ENCODE measurements around the gene LSP1. TPM values are rescaled to one million over a fixed set of nuclear protein-coding genes. Genes with fewer than 3 reads are reported as not detected.

The LSP1 gene
- total RNA-seq, 1 donor from 2014 or later: not detected

DNA sequence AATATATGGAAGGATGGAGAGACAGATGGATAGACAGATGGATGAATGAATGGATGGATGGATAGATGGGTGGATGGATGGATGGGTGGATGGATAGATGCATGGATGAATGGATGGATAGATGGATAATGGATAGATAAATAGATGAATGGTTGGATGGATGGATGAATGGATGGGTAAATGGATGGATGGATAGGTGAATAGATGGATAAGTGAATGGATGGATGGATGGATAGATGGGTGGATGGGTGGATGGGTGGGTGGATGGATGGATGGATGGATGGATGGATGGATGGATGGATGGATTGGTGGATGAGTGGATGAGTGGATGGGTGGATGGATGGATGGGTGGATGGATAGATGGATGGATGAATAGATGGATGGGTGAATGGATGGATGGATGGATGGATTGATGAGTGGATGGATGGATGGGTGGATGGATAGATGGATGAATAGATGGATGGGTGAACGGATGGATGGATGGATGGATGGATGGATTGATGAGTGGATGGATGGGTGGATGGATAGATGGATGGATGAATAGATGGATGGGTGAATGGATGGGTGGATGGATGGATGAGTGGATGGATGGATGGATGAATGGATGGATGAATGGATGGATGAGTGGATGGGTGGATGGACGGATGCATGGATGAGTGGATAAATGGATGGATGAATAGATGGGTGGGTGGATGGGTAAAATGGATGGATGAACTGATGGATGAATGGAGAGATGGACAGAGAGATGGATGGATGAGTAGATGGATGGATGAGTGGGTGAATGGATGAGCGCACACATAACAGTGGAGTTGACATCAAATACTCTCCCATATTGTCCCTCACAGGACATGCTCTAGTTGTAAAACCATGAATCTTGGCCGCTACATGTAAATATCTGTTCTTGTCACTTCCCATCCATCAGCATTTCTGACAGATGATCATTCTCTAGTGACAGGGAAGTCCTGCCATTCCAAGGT is 8.8 kb downstream of the LSP1 start:
- no peak for DNase-seq (ENCODE audit: low spot score)
- Mint-ChIP-seq H3K4me3 (ENCODE audit: unreplicated experiment) (no peak overlapping the region), H3K27ac (ENCODE audit: unreplicated experiment) (no peak overlapping the region), H3K4me1 (ENCODE audit: unreplicated experiment) (no peaks in the 10 kb centered on the region), H3K9me3 (ENCODE audit: unreplicated experiment) (no peaks in the 10 kb centered on the region), H3K27me3 (ENCODE audit: unreplicated experiment) (peaks cover 8% of the 10 kb centered on the region), H3K36me3 (ENCODE audit: low read depth, unreplicated experiment) (no peaks in the 10 kb centered on the region)
- TF ChIP-seq, protein P1, sequence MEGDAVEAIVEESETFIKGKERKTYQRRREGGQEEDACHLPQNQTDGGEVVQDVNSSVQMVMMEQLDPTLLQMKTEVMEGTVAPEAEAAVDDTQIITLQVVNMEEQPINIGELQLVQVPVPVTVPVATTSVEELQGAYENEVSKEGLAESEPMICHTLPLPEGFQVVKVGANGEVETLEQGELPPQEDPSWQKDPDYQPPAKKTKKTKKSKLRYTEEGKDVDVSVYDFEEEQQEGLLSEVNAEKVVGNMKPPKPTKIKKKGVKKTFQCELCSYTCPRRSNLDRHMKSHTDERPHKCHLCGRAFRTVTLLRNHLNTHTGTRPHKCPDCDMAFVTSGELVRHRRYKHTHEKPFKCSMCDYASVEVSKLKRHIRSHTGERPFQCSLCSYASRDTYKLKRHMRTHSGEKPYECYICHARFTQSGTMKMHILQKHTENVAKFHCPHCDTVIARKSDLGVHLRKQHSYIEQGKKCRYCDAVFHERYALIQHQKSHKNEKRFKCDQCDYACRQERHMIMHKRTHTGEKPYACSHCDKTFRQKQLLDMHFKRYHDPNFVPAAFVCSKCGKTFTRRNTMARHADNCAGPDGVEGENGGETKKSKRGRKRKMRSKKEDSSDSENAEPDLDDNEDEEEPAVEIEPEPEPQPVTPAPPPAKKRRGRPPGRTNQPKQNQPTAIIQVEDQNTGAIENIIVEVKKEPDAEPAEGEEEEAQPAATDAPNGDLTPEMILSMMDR (IDR thresholded peaks at IDR 0.05; ENCODE audit: unreplicated experiment): no peak

DNA sequence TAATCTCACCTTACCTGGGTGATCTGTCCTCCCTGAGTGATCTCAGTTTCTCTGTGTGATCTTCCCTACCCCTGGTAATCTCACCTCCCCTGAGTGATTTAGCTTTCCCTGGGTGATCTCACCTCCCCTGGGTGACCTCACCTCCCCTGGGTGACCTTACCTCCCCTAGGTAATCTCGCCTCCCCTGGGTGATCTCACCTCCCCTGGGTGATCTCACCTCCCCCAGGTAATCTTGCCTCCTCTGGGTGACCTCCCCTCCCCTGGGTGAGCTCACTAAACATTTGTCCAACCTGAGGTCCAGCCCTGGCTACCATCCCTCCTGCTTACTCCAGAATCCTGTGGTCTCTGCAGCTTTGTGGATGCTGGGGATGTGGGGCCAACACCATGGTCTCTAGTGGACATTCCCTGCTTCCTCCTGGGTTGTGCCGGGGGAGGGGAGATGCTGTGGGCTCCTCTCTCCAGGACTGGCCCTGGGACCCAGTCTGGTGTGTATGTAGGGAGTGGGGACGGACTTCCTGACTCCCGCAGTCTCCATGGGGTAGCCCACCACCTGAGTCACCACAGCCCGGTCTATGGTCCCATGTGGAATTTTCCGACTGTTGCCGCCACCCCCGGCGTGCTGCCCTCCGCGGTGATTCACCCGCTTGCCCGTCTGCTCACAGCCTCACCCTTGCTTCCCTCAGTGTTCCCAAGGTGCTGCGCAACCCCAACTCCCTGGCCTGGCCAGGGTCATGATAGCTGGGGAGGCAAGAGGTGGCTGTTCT is 9.9 kb downstream of the LSP1 start:
- Mint-ChIP-seq H3K4me1 (ENCODE audit: unreplicated experiment) (no peaks in the 10 kb centered on the region), H3K27ac (ENCODE audit: unreplicated experiment) (no peak overlapping the region), H3K4me3 (ENCODE audit: unreplicated experiment) (no peak overlapping the region), H3K9me3 (ENCODE audit: unreplicated experiment) (no peaks in the 10 kb centered on the region), H3K36me3 (ENCODE audit: low read depth, unreplicated experiment) (no peaks in the 10 kb centered on the region), H3K27me3 (ENCODE audit: unreplicated experiment) (peaks cover 8% of the 10 kb centered on the region)
- DNase-seq (ENCODE audit: low spot score): no peak
- TF ChIP-seq, protein P1 (IDR thresholded peaks at IDR 0.05; ENCODE audit: unreplicated experiment): no peak

DNA sequence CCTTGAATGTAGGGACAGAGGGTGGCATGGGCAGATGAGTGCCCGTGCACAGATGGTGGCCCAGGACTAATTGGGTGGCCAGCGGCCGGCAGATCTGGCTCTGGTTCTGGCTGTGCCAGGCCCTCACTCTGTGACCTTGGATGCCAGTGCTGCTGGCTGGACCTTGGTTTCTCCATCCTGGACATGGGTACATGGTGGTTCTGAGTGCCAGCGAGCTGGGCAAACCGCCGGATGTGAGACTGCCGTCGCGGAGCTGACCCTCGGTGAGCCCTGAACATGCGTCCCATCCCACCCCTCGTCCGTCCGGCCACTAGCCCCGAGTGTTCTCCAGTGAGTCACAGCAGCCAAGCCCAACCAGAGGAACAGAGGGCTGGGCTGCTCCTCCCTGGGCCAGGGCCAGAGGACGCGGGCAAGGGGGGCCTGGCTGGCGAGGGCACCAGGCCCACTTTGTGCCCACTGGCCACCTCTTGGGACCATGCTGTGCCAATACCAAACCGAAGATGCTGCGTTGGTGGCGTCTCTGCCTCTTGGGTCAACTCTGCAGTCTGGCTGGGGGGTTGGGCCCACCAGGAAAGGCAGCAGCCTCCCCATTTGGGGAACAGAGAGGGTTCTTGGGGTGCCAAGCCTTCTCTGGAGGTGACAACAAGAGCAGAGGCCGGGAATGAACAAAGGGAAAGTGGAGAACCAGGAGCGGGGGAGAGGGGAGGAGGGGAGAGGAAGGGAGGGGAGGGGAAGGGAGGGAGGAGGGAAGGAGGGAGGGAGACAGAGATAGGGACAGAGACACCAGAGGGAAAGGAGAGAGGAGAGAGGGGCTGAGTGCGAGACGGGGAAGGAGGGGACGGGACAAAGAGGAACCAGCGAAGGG is 10.7 kb downstream of the LSP1 start:
- Mint-ChIP-seq H3K4me3 (ENCODE audit: unreplicated experiment) (no peak overlapping the region), H3K36me3 (ENCODE audit: low read depth, unreplicated experiment) (no peaks in the 10 kb centered on the region), H3K9me3 (ENCODE audit: unreplicated experiment) (no peaks in the 10 kb centered on the region), H3K27me3 (ENCODE audit: unreplicated experiment) (peaks cover 8% of the 10 kb centered on the region), H3K4me1 (ENCODE audit: unreplicated experiment) (no peaks in the 10 kb centered on the region), H3K27ac (ENCODE audit: unreplicated experiment) (no peak overlapping the region)
- TF ChIP-seq, protein P1 (IDR thresholded peaks at IDR 0.05; ENCODE audit: unreplicated experiment): no peak
- DNase-seq (ENCODE audit: low spot score): peak; percentile 51

DNA sequence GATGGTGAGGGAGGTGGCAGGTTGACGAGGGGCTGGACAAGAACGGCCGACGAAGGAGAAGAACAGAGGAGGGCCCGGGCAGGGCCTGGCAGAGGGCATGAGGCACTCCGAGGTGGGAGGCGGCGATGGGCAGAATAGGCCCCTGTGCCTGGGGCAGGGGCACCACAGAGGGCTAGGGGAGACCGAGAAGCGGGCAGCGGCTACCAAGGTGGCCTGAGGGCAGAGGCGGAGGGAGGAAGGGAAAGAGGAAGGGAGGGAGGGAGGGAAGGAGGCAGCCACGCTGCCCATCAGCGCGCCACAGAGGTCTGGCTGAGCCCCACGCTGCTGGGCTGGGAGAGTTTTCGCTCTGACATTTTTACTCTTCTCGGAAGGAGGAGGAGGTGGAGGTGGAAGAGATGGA is 11.3 kb downstream of the LSP1 start:
- Mint-ChIP-seq H3K27me3 (ENCODE audit: unreplicated experiment) (peaks cover 10% of the 10 kb centered on the region), H3K27ac (ENCODE audit: unreplicated experiment) (no peak overlapping the region), H3K36me3 (ENCODE audit: low read depth, unreplicated experiment) (no peaks in the 10 kb centered on the region), H3K9me3 (ENCODE audit: unreplicated experiment) (no peaks in the 10 kb centered on the region), H3K4me3 (ENCODE audit: unreplicated experiment) (no peak overlapping the region), H3K4me1 (ENCODE audit: unreplicated experiment) (no peaks in the 10 kb centered on the region)
- TF ChIP-seq, protein P1 (IDR thresholded peaks at IDR 0.05; ENCODE audit: unreplicated experiment): no peak
- no peak for DNase-seq (ENCODE audit: low spot score)
